GM19468 (cell line): ENCODE measurements around the gene RPAP3.
A peak's percentile ranks its signal among the peaks of the same experiment; 100 is the strongest.

Experiments used
- ATAC-seq: cut with Tn5 transposase; IDR thresholded peaks from one replicate; pipeline ENCODE4 v1.9.1; 2021; ENCODE audit warnings: mild to moderate bottlenecking, moderate library complexity, moderate number of reproducible peaks; ENCODE audit not compliant: unreplicated experiment; ENCODE audit errors: extremely low read depth

The RPAP3 gene

DNA sequence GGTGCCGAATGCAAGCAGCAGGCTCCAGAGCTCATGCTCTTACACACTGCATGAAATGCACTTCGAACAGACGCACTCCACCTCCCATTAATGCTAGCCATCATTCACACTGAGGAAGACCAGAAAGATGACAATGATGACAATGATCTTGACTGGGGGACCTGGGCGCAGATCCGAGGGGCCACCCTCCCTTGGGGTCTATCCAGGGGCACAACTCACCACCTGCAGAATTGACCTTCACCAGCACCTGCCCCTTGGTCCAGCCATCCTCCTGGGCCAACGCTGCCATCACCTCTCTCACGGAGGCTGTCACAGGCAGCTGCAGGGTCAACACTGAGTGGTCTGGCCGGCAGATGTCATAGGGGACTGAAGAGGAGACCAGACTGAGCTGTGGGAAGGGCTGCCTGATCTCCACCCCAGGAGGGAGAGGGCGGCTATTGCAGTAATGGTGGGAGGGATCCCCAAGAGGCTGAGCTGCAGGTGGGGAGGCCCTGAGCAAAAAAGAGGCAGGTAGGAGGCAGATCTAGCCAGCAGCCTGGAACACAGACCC is 37.6 kb upstream of the RPAP3 start:
- ATAC-seq, result no peak

DNA sequence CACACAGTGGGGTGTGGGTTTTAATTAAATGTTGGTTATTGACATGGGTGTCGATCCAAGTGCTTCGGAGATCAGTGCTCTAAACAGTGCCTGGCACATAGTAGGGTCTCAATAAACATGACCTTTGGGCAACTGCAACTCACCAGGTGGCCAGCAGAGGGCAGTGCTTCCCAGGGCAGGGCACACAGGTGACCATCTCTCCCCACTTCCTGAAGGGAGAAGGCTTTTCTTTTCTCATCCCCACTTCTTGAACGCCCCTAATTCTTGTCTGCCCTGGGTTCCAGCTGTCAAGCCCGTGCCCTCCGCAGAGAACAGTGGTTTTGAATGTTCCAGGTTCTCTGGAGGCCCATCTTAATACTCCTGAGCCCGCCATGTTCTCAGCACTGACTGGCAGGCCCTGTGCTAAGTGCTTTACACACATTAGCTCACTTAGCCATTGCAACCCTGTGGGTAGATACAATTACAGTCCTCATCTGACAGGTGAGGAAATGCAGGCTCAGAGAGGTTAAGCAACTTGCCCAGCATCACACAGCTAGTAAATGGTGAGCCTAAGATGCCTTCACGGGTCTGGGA is 36.5 kb upstream of the RPAP3 start:
- no peak for ATAC-seq

DNA sequence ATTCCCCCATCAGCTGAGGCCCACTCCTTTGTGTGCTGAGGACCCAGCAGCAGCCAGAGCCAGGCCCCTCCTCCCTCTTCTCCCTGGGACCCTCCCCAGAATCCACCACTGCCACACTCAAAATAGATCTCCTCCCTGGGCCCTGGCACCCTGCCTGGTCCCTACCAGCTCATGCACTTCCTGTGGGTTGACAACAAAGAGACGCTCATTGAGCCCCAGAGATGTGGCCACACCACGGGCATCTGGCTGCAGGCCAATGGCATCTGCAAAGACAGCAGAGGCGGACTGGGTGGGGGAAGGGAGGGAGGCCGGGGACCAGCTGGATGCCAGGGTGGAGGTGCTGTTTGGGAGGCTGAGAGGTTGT is 35.5 kb upstream of the RPAP3 start:
- no peak for ATAC-seq

DNA sequence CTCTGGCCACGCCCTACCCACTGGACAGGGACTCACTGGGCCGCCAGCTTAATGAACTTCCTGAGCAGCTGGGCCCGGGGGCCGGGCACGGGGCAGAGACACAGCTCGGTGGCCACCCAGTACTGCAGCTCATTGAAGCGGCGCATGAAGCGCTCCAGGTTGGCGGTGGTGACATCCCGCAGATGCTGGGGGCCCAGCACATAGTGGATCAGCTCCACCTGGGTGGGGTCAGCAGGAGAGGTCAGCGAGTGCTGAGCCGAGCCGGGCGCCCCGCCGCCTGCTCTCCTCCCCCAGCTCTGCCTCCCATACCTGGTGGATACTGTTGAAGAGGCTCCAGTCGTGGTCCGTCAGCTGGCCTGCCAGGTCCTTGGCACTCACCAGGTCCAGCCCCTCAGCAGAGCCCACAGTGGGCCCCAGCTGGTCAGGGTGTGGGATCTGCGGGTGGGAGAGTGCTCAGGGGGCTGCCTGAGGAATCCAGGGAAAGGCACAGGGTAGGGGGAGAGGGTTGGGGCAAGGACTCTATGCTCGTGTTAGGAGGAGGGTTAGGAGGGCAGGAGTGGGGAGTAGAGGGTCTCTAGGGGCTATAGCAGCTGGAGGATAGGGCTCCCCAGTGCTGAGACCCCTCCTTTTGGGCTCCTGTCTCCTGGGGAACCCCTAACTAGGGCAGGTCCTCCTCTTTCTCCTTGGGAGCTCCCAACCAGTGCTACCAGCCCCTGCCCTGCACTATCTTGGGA is 34.9 kb upstream of the RPAP3 start:
- no peak for ATAC-seq

DNA sequence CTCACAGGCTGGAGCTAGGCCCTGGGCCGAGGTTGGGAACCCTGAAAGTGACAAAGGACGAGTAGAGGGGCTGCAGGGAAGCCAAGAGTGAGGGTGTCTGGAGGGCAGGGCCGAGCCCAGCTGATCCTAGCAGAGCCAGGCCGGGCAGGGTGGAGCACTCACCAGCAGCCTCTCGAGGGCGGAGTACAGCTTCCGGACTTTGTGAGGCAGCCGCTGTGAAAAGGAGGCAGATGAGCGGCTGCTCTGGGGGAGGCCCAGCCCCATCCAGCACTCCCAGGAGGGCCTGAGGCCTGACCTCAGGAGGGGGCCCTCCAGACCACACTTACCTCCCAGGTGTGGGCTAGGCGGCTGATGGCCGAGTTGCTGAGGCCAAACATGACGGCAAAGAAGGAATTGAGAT is 34.1 kb upstream of the RPAP3 start:
- ATAC-seq, result no peak

DNA sequence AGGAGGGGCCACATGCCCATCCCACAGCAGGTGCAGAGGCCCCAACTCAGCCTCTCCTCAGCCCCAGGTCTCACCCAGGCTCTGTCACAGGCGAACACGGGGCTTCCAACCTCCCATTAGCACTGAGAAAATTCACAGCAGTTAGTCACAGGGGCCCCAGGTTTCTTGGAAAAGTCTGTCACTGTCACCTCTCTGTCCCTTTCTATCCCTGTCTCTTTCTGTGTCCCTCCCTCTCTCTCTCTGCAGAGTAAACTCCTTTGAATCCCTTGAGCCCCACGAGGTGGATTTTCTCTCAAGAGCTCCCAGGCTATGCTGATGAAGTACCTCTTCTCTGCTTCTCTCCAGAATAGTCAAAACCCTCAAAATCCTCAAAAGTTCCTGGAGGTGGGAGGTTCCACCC is 33.5 kb upstream of the RPAP3 start:
- no peak for ATAC-seq

DNA sequence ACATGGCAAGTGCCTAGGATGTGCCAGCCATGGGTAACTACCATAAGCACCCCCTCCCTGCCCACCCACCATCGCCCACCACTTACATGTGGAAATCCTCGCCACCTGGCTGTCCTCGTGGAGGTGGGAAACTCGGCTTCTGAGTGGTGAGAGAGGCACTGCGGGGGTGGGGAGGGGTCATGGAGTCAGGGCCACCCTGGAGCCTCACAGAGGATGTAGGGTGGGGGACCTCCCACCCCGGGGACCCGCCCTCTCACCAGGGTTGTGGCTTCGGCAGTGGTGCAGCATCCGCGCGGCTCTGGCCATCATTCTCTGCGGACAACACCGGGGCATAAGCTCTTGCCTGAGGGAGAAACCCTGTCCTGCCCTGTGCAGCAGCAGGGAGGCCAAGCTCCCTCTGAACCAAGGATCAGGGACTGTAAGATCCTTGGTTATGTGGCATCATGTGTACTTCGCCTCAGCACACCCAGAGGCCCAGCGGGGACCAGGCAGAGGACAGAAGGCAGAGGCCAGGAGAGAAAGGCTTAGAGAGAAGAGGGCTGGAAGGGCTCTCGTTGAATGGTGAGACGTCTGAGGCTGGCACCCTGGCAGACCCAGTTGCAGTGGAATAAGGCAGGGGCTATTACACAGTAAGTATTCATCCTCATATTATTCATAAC is 32.2 kb upstream of the RPAP3 start:
- no peak for ATAC-seq

DNA sequence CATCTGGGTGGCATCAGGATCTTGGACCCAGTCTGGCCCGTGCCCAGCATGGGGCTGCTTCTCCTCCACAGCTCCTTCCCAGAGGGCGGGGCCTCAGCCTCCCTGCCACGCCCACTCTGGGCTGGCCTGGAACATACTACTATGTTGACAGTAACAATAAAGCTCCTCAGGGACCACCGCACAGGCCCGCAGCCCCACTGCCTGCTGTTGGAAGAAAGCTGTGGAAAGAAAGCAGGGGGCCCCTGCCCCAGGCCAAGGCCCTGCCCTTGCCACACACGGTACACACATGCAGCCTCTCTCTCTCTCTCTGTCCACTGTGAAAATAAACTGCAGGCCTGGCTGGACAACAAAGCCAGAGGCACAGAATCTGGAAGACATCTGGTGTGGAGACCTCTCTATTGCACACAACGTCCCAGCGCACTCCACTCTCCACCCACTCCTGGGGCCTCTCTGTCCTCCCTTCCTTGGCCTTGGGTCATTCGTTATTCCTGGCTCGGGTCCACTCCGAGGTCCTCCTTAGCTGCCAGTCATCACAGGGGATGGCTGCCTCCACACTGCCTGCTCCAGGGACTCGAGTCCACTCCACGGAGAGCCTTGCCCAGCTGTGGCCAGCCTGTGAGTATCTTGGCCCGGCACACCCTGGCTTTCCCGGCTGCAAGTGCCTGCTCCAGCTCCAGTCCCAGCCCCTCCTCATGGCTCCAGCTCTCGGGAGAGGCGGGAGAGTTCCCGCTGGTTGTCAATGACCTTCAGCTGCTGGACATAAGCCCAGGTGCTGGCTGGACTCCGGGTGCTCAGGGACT is 31.2 kb upstream of the RPAP3 start:
- no peak for ATAC-seq

DNA sequence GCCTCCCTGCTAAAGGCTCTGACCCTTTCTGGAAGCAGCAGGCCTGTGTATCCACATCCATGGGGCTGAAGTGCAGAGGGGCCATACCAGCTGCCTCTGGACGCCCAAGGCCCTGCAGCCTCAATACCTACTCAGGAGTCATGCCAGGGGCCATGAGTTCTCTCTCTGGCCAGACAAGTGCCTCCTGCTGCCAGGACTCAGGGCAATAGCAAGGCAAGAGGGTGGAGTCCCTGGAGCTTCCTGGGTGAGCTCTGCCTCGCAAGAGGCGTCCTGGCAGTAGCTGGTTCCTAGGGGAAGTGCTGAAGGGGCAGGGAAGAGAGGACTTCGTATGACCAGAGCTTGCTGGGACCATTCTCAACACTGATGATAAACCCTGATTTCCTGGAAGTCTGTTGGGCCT is 30.4 kb upstream of the RPAP3 start:
- no peak for ATAC-seq

DNA sequence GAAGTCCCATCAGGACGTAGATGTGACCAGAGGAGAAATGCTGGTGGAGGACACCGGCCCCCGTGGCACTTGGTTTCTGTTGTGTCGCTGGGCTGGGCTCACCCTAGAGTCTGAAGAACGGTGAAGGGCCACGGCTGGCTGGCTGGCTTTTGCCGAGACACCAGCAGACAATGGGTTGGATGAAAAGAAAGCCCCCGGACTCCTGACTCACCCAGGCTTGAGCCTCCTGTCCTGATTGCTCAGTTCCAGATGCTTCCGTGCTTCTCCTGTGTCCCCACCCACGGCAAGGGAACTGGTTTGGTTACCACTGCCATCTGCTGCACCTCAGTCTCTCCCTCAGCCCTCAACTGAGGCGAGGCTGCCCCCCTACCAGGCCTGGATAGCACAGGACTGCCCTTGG is 29.8 kb upstream of the RPAP3 start:
- no peak for ATAC-seq

DNA sequence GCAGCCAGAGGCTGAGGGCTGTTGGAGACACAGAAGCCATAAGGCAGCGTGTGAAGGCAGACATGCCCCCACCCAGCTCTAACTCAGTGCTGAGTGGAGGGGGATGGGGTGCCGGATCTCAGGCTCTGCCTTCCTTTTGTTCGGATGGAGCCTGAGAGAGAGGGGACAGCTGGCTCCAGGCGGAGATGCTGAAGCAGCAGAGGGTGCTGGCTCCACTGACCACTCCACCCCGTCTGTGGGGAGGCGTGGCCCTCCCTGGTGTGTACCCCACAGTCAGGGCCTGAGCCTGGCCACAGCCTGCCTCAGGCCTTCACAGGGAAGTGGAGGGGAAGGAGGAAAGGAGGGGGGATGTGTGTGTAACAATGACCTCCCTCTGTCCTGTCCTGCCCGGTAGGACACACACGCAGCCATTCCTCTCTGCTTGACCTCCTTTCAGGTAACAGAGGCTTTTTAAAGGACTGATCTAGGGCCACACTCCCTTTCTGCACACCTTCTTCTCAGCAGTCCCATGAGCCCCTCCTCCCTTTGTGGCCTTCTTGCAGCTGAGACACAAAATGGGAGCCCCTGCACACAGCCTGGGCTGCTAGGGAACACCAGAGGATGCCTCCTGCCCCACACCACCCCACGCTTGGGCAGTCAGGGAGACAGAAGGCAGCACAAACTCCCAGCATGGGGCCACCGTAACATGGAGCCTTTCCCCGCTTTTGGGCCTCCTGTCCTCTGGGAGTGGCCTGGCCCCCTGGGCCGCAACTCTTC is 29.1 kb upstream of the RPAP3 start:
- ATAC-seq, result no peak

DNA sequence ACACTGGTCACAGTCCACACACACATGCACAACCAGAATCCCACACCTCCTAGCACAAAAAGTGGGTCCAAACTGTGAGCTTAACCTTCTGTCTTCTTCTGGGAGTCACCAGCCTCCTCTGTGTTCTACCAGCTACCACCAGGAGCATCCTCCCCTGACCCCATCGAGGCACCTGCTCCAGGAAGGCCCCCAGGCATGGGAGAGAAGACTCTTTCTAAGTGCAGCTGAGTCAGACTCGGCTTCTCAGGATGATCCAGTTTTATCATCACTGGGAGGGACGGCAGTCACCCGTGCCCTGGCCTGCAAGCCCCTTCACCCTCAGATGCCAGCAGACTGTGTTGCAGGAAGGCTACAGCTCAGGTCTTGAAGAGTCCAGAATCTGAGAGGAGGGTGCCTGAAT is 27.3 kb upstream of the RPAP3 start:
- ATAC-seq, result no peak

DNA sequence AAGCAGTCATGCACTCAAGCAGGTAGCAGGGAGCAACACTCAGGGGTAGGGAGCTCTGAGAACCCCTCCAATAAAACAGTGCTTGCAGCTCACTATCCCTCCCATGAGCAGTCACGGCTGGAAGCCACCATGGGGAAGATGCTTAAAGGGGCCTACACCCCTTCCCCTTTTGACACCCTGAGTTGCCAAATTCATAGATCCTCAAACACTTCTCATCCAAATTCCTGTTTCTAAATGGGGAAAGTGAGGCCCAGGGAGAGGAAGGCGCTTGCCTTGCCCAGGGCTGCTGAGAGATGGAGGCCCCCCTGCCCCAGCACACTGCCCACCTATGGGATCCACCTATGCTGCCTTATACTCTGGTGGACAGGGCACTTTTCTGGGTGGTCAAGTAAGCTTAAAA is 26.7 kb upstream of the RPAP3 start:
- no peak for ATAC-seq

DNA sequence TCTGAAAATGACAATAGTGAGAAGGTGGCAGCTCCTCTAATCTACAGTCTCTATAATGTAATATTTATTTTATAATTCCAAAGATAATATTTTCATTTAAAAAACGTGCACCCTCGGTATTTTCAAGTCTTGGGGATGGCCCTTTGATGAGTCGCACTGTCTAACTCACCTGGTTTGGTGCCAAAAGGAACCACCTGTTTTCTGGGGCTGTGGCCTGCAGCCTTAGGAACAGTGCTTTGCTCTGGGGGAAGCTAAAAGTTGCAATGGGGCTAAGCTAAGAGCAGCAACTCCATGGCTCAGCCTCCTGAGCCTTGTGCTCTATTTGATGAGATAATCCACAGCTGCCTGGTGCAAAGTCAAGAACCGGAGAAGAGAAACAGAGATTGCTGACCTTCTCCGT is 25.9 kb upstream of the RPAP3 start:
- ATAC-seq, result no peak

DNA sequence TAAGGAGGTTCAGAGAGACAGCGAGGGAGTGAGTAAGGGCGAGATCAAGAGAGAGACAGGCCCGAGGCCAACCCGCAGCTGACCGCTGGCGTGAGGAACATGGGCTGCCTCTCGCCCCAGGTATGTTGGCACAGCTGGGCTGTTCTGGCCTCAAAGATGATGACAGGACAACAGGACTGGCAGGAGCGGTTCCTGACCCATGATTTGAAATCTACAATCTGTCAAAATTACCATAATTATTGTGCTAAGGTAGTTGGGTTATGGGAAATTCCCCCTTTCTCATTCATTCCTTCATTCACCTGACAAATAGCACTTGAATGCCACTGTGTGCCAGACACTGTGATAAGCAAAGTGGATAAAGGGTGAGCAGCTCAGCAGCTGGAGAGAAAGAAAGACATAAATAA is 24.5 kb upstream of the RPAP3 start:
- ATAC-seq, result no peak

DNA sequence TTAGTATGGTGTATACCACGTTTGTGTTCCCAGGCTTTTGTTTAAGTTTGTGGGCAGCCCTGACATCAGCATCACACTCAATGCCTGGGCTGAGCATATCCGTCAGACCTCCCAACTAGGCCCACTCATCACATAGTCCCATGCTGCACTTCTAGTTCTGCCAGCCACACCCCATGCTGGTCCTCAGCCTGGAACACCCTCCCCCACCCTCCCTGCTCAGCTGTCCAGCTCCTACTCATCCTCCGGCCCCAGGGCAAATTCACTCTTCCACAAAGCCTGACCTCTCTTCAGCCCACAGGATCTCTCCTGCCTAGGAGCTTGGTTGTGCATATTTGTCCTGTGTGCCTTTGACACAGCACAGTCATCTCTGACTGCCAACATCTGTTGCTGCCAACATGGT is 23.4 kb upstream of the RPAP3 start:
- no peak for ATAC-seq

DNA sequence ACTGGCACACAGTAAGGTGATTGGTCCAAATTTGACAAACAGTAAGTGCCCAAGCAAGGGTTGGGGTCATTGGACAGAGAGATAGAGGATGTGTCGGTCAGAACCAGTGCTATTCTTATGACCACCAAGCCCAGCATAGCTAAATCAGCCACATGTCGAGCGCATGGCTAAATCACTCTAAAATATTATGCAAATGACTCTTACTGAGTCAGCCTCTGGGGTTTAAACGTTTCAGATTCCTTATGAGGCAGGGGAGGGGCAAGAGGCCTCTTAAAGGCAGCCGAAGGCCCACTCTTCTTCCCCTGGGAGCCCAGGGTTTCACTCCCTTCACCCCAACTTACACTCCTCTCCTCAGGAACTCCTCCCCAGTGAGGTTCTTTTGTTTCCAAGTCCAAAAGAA is 20.1 kb upstream of the RPAP3 start:
- ATAC-seq, result peak; percentile 79

DNA sequence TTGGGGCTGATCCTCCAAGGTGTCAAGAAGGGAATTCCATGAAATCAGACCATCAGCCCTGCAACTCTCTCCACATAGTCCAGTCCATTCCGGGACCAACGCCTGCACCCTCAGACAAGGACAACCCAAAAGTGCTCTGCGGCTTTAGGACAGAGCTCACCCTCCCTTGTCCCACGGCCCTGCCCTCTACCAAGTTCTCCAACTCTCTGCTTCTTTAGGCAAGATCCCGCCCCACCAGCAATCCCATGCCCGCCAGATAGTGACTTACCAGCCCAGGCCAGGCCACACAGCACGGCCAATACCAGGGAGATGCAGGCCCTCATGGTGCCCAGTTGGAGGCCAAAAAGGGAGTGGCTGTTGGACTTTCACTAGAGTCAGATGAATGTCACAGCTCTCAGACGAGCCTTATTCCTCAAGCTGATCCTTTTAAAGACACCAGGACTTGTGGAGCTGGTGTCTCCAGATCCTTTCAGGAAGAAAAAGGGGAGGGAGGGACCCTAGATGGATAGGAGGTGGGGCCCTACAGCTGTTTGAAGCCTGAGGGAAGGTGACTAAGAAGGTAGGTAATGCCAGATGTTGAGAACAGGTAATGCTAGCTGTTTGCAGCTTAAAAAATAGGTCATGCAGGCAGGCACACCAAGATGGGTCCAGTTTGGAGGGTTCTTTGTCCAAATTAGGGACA is 19.4 kb upstream of the RPAP3 start, which contains the start of gene ENDOU:
TSS of gene ENDOU (minus strand) at position 400 of the 682 bp plus-strand sequence. CDS start at position 323, 77 bp downstream.
- ATAC-seq, result no peak

DNA sequence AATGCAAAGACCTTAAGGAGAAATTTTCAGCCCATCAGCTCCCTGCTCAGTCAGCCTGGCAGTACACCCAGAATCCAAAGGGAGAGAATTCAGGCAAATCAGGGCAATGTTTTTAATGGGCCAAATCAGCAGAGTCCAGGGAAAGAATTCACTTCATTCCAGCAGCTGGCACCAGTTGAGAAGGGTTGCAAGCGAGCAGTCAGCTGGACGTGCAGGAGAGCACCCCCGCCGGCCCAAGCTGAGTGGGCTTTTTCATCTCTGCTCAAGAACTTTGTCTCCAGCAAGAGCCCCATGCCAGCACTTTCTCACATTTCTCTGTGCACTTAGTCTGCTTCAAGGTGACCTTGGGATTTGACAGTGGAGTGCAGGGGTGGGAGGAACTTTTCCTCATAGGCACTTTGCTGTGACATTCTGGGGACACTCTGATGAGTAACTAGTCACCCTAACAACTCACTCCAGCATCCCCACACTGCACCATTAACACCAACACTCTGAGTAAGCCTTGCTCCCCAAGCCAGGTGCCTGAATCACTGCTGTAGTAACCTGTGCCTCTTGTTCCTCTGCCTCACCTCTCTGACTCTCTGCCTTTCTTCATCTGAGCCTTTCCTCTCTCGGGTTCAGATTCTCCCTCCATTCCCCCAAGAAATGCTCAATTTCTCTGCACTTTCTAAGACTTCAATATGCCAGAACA is 17.3 kb upstream of the RPAP3 start:
- no peak for ATAC-seq
